ENCODE data around the gene TTC9B.

The TTC9B gene

GRCh38 chr19:40247735-40248262 is 29.6 kb upstream of the TTC9B start:
- no peak for DNase-seq

DNA sequence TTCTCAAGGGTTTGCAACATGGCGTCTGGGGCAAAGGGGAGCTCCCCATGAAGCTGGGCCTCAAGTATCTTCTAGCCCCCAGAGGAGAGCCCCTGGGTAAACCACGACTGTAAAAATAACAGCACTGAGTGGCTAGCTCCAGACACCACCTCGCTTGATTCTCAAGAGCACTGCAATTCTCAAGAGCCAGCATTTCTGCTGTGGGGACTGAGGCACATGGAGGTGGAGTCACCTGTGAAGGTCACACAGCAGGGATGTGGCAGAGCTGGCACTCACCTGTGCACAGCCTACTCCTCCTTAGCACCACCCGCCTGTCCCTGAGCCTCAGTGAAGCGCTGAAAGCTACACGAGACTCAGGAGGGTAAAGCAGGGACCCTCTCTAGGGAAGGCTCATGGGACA is 29.0 kb upstream of the TTC9B start:
- no peak for DNase-seq

- DNase-seq: no peak
Measured at GRCh38 chr19:40246292-40247073, 28.3 kb upstream of the TTC9B start.

- no peak for DNase-seq
Measured at GRCh38 chr19:40245506-40246128, 27.4 kb upstream of the TTC9B start.

DNA sequence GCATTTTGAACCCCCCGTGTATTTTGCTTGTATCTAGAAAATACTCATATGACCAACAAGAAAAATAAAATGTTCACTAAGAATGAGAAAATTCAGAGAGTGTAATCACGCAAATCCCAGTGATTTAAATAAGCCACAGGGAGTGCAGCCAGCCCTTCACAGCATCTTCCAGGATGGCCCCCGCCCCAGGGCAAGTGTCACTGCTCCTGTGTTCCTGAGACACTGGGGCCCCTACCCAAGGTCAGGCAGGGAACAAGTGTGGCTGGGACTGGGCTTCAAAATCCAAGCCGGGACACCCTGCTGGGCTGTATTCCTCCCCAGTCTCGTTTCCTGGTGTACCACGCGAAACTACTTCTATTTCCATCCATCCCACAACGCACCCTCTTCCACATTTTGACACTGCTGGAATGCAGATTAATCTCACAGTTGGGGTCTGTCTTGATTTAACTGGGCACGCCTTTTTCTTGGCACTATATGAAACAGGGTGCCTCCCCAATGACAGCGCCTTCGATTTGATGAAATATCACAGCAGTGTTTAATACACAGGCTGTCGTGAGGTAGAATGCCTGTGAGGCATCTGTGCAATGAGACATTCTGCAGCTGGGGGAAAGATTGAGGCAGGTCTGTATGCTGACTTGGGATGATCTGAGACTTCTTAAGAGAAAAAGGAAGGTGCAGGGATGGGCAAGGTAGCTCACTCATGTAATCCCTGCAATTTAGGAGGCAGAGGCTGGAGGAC is 26.6 kb upstream of the TTC9B start:
- DNase-seq: no peak

GRCh38 chr19:40243181-40243580 is 25.0 kb upstream of the TTC9B start:
- no peak for DNase-seq

DNA sequence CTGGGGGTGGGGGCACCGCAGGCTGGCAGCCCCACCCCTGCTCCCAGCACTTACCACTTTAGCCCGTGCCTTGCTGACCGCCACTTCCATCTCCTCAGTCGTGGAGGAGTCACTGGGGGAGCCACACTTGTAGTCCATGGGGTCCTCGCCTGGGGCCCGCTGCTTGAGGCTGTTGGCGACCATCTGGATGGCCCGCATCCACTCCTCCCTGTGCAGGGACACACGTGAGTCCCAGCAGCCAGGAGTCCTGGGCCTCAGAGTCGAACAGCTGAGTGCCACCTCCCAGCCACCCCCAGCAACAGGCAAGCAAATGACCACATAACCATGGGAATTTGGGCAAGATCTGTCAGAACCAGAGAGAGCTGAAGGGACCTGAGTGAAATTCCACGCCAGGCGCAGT is 24.3 kb upstream of the TTC9B start:
- no peak for DNase-seq

DNA sequence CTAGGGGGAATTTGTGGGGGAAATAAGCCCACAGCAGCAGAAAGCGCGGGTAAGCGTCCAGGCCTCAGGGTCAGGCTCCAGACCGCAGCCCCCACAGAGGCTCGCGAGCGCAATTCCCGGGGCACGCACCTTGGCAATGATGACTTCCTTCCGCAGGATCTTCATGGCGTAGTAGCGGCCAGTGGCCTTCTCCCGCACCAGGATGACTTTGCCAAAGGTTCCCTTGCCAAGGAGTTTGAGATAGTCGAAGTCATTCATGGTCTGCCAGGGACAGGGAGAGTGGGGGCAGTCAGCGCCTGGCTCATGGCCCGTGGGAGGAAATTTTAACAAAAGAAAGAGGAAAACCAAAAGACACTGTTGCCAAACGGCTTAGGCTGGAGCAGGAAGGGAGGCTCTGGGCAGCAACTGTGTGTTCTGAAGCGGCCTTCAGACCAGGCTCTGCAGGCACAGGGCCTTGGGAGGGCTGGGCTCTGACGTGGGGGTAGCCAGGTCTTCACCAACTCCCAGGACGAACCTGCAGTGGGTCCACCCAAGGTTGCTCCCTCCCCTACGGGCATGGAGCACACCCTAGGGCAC is 23.7 kb upstream of the TTC9B start:
- DNase-seq: no peak

DNA sequence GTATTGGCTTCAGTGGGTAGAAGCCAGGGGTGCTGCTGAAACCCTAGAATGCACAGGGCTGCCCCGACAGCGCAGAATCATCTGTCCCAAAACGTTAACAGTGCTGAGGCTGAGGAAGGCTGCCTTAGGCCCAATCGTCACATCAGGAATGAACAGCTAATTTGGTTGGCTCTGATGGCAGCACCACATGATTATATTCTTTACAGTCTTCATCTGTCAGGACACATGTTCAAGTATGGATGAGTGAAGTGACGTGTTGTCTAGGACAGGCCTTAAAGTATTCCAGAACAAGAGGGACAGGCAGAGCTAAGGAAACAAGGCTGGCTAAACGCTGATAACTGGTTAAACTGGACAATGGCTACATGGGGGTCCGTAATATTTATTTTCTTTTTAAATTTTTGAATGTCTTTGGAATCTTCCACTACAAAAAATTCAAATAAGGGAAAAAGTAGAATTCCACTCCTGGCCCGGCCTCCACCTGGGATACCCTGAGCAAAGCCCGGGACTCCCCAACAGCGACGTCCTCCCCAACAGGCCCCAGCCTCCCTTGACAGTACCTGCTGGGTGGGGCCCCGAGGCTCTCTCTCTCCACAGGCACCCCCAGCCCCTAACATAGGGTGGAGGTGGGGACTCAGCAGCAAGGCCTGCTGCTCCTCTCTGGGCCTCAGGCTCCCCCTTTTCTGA is 23.1 kb upstream of the TTC9B start:
- no peak for DNase-seq

DNA sequence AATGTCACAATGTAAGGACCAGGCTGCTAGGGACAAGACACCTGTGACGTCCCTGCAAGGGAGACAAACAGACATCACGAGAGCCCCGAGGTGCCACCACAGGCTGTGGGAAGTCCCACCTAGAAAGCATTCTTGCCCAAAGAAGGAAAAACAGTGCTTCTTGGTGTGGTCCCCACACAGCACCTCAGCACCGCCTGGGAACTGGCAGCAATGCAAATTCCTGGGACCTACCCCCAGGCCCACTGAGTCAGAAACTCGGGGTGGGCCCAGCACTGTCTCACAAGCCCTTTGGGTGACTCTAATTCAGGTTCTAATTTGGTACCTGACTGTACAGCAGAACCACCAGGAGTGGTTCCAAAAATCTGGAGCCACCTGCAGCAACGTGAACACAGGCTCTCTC is 22.1 kb upstream of the TTC9B start:
- DNase-seq: no peak

GRCh38 chr19:40239415-40240226 is 21.4 kb upstream of the TTC9B start:
- no peak for DNase-seq

DNA sequence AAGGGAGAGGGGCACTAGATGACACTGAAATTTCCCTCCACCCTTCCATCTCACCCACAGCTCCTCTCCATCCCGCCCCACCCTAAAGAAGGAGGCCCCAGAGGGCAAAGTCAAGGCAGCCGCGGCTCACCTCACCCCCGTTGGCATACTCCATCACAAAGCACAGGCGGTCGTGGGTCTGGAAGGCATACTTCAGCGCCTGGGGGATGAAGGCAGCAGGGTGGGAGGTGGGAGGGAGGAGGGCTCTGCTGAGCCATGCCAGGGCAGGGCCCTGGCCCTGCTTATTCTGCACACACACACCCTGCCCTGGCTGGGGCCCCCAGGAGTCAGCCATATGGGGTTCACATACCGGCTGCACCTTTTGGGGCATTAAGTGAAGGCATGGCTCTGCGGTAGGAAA is 20.6 kb upstream of the TTC9B start:
- no peak for DNase-seq

- DNase-seq: no peak
Measured at GRCh38 chr19:40237791-40238190, 19.6 kb upstream of the TTC9B start.

DNA sequence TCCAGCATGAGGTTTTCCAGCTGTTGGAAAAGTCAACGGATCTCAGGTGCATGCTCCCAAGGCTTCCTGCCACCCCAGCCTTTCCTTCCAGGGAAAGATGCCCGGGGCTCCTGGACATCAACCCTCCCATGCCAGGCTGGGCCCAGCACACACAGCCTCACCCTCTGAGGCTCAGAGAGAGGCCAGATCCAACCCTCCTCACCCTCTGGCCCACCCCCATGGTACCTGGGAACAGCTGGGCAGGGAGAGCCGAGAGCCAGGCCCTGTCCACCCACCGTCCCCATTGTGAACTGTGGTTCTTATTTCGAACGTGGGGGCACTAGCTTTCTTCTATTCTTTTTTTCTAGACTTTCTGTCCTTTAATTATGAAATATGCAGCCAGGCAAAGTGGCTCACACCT is 18.2 kb upstream of the TTC9B start:
- no peak for DNase-seq

GRCh38 chr19:40236026-40236355 is 17.8 kb upstream of the TTC9B start:
- DNase-seq: no peak

DNA sequence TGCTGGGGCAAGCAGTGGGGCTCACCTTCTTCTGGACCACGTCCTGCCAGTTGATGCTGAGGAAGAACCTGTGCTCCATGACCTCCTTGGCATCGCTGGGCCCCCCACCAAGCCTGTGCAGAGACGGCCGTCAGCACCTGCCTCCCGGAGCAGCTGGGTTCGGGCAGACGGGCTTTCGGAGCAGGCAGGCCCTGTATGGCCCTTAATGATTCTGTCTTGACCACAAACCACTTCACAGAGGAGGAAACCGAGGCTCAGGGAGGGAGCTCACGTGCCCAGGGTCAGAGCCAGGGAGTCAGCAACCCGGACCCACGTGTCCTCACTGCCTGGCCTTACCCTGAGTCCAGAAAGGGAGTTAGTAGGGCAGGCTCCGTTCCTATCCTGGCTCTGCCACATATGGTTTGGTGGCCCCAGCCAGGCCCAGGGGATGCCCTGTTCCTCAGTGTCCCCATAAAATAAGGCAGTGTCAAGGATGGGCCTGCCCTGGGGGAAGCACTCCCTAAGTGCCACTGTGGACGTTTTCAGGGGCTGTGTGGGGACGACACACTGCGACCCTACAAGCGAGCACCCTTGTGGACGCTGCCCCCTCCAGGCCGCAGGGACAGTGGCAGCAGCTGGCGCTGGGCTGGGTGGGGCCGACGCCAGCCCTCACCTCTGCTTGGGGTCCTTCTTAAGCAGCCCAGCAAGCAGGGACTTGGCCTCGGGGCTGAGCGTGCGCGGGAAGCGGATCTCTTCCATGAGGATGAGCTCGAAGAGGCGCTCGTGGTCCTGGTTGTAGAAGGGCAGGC is 17.2 kb upstream of the TTC9B start:
- no peak for DNase-seq

GRCh38 chr19:40234429-40235237 is 16.4 kb upstream of the TTC9B start:
- no peak for DNase-seq

GRCh38 chr19:40233811-40234389 is 15.7 kb upstream of the TTC9B start:
- no peak for DNase-seq

DNA sequence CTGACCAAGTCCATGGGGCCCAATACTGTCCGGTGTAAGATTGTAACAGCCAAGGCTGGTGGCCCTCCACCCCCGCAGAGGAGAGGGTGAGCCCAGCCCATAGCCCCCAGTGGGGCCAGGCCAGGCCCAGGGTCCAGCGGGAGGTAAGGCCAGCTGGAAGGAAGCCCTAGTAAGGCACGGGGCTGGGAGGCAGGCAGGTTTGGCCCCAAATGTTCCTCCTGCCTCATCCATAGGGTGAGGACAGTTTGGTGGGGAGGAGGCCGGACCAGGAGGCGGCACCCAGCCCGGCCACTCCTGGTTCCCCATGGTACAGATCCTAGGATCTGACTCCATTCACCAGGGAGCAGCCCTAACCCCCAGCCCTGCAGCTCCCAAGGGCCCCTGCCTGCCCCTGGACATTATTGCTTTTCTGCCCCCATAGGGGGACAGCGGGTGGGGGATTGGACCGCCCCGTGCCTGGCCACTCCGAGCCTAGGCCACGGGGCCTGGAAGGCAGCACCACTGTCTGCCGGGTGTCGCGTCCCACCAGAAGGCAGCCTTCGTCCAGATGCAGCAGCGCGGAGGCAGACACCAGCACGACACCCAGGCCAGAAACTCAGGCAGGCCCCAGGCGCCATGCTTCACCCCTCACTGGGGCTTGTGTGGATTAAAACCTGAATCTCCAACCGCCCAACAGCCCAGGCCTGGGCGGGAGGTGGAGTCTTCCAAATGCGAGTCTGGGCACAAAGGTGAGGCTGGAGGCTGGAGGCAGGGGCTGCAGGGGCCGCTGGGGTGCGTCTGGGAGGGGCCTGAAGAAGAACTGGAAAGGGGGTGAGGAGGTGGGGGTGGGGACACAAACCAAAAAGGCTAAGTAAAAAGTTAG is 15.0 kb upstream of the TTC9B start:
- no peak for DNase-seq

Data from EL (cell line).